ENCODE results near the gene COPG1.
"Not testable (repeated sequence)": the region's sequence is repeated elsewhere in the genome, so short reads cannot be mapped to it uniquely, and the experiment has no call there.

The COPG1 gene

GRCh38 chr3:129263161-129263910, 13.9 kb downstream of the COPG1 start:
- no peak overlapping the region for H3K4me3 ChIP-seq (ENCODE audit: low read length in 2 of 2)
- H3K9ac ChIP-seq (ENCODE audit: low read length in 2 of 2): no peak overlapping the region
- no peaks in the 10 kb centered on the region for H3K4me1 ChIP-seq (ENCODE audit: control insufficient read depth, insufficient read depth, low read length)
- no peak overlapping the region for H3K27ac ChIP-seq (ENCODE audit: low read length)
- H3K36me3 ChIP-seq (ENCODE audit: control insufficient read depth in 2 of 2, insufficient read depth in 2 of 2, low read length in 2 of 2): peaks cover 61 to 71% of the 10 kb centered on the region in 2 donors
- H3K27me3 ChIP-seq (ENCODE audit: control insufficient read depth in 1 of 2, insufficient read depth in 2 of 2, low read length in 2 of 2): no peaks in the 10 kb centered on the region
- no peaks in the 10 kb centered on the region for H3K9me3 ChIP-seq (ENCODE audit: control insufficient read depth in 2 of 2, low read length in 2 of 2)

- not testable (repeated sequence) for H3K9ac ChIP-seq (ENCODE audit: low read length in 2 of 2); H3K9me3 ChIP-seq (ENCODE audit: control insufficient read depth in 2 of 2, low read length in 2 of 2); H3K27me3 ChIP-seq (ENCODE audit: control insufficient read depth in 1 of 2, insufficient read depth in 2 of 2, low read length in 2 of 2); H3K4me1 ChIP-seq (ENCODE audit: control insufficient read depth, insufficient read depth, low read length); H3K4me3 ChIP-seq (ENCODE audit: low read length in 2 of 2); H3K27ac ChIP-seq (ENCODE audit: low read length)
- peaks cover 59 to 78% of the 10 kb centered on the region in 2 donors for H3K36me3 ChIP-seq (ENCODE audit: control insufficient read depth in 2 of 2, insufficient read depth in 2 of 2, low read length in 2 of 2)
Observed at GRCh38 chr3:129264994-129265393, 15.6 kb downstream of the COPG1 start.

- no peaks in the 10 kb centered on the region for H3K27me3 ChIP-seq (ENCODE audit: control insufficient read depth in 1 of 2, insufficient read depth in 2 of 2, low read length in 2 of 2)
- no peaks in the 10 kb centered on the region for H3K4me1 ChIP-seq (ENCODE audit: control insufficient read depth, insufficient read depth, low read length)
- H3K4me3 ChIP-seq (ENCODE audit: low read length in 2 of 2): no peak overlapping the region
- no peaks in the 10 kb centered on the region for H3K9me3 ChIP-seq (ENCODE audit: control insufficient read depth in 2 of 2, low read length in 2 of 2)
- peaks cover 51 to 77% of the 10 kb centered on the region in 2 donors for H3K36me3 ChIP-seq (ENCODE audit: control insufficient read depth in 2 of 2, insufficient read depth in 2 of 2, low read length in 2 of 2)
- H3K9ac ChIP-seq (ENCODE audit: low read length in 2 of 2): no peak overlapping the region
- H3K27ac ChIP-seq (ENCODE audit: low read length): no peak overlapping the region
Observed at GRCh38 chr3:129266651-129267050, 17.2 kb downstream of the COPG1 start.

GRCh38 chr3:129268396-129268795, 19.0 kb downstream of the COPG1 start:
- H3K4me1 ChIP-seq (ENCODE audit: control insufficient read depth, insufficient read depth, low read length): no peaks in the 10 kb centered on the region
- no peaks in the 10 kb centered on the region for H3K27me3 ChIP-seq (ENCODE audit: control insufficient read depth in 1 of 2, insufficient read depth in 2 of 2, low read length in 2 of 2)
- no peak overlapping the region for H3K4me3 ChIP-seq (ENCODE audit: low read length in 2 of 2)
- no peak overlapping the region for H3K27ac ChIP-seq (ENCODE audit: low read length)
- H3K36me3 ChIP-seq (ENCODE audit: control insufficient read depth in 2 of 2, insufficient read depth in 2 of 2, low read length in 2 of 2): peaks cover 46 to 80% of the 10 kb centered on the region in 2 donors
- no peaks in the 10 kb centered on the region for H3K9me3 ChIP-seq (ENCODE audit: control insufficient read depth in 2 of 2, low read length in 2 of 2)
- no peak overlapping the region for H3K9ac ChIP-seq (ENCODE audit: low read length in 2 of 2)

- no peaks in the 10 kb centered on the region for H3K27me3 ChIP-seq (ENCODE audit: control insufficient read depth in 1 of 2, insufficient read depth in 2 of 2, low read length in 2 of 2)
- peaks cover 64 to 79% of the 10 kb centered on the region in 2 donors for H3K36me3 ChIP-seq (ENCODE audit: control insufficient read depth in 2 of 2, insufficient read depth in 2 of 2, low read length in 2 of 2)
- no peak overlapping the region for H3K27ac ChIP-seq (ENCODE audit: low read length)
- H3K9ac ChIP-seq (ENCODE audit: low read length in 2 of 2): no peak overlapping the region
- H3K4me1 ChIP-seq (ENCODE audit: control insufficient read depth, insufficient read depth, low read length): no peaks in the 10 kb centered on the region
- H3K9me3 ChIP-seq (ENCODE audit: control insufficient read depth in 2 of 2, low read length in 2 of 2): no peaks in the 10 kb centered on the region
- H3K4me3 ChIP-seq (ENCODE audit: low read length in 2 of 2): no peak overlapping the region
Observed at GRCh38 chr3:129271674-129272073, 22.3 kb downstream of the COPG1 start.

GRCh38 chr3:129276385-129276784, 27.0 kb downstream of the COPG1 start:
- Histone ChIP-seq H3K36me3 (ENCODE audit: control insufficient read depth in 2 of 2, insufficient read depth in 2 of 2, low read length in 2 of 2) (peaks cover 33 to 42% of the 10 kb centered on the region in 2 donors), H3K4me1 (ENCODE audit: control insufficient read depth, insufficient read depth, low read length) (peaks cover 15% of the 10 kb centered on the region), H3K9ac (ENCODE audit: low read length in 2 of 2) (no peak overlapping the region), H3K27ac (ENCODE audit: low read length) (no peak overlapping the region), H3K27me3 (ENCODE audit: control insufficient read depth in 1 of 2, insufficient read depth in 2 of 2, low read length in 2 of 2) (no peaks in the 10 kb centered on the region), H3K9me3 (ENCODE audit: control insufficient read depth in 2 of 2, low read length in 2 of 2) (no peaks in the 10 kb centered on the region), H3K4me3 (ENCODE audit: low read length in 2 of 2) (no peak overlapping the region)

GRCh38 chr3:129277829-129278271, 28.4 kb downstream of the COPG1 start:
- H3K4me1 ChIP-seq (ENCODE audit: control insufficient read depth, insufficient read depth, low read length): peaks cover 18% of the 10 kb centered on the region
- H3K27ac ChIP-seq (ENCODE audit: low read length): peak overlapping the region; percentile 86
- no peaks in the 10 kb centered on the region for H3K9me3 ChIP-seq (ENCODE audit: control insufficient read depth in 2 of 2, low read length in 2 of 2)
- H3K4me3 ChIP-seq (ENCODE audit: low read length in 2 of 2): peak overlapping the region; percentile 87 to 89
- peaks cover 25 to 28% of the 10 kb centered on the region in 2 donors for H3K36me3 ChIP-seq (ENCODE audit: control insufficient read depth in 2 of 2, insufficient read depth in 2 of 2, low read length in 2 of 2)
- H3K9ac ChIP-seq (ENCODE audit: low read length in 2 of 2): peak overlapping the region; percentile 83 to 87
- H3K27me3 ChIP-seq (ENCODE audit: control insufficient read depth in 1 of 2, insufficient read depth in 2 of 2, low read length in 2 of 2): no peaks in the 10 kb centered on the region

GRCh38 chr3:129278439-129278965, 29.1 kb downstream of the COPG1 start, which contains the start of gene HMCES:
HMCES (plus strand) TSS chr3:129278870; CDS start chr3:129279733, 863 bp downstream.
- Histone ChIP-seq H3K4me1 (ENCODE audit: control insufficient read depth, insufficient read depth, low read length) (peaks cover 18% of the 10 kb centered on the region), H3K36me3 (ENCODE audit: control insufficient read depth in 2 of 2, insufficient read depth in 2 of 2, low read length in 2 of 2) (peaks cover 25 to 28% of the 10 kb centered on the region in 2 donors), H3K9ac (ENCODE audit: low read length in 2 of 2) (peak within 1 kb of the TSS; percentile 87 to 91), H3K4me3 (ENCODE audit: low read length in 2 of 2) (peak within 1 kb of the TSS; percentile 89 to 93), H3K9me3 (ENCODE audit: control insufficient read depth in 2 of 2, low read length in 2 of 2) (no peaks in the 10 kb centered on the region), H3K27ac (ENCODE audit: low read length) (peak within 1 kb of the TSS; percentile 86), H3K27me3 (ENCODE audit: control insufficient read depth in 1 of 2, insufficient read depth in 2 of 2, low read length in 2 of 2) (no peaks in the 10 kb centered on the region)

GRCh38 chr3:129278966-129279906, 29.8 kb downstream of the COPG1 start:
- no peaks in the 10 kb centered on the region for H3K27me3 ChIP-seq (ENCODE audit: control insufficient read depth in 1 of 2, insufficient read depth in 2 of 2, low read length in 2 of 2)
- H3K27ac ChIP-seq (ENCODE audit: low read length): peak overlapping the region; percentile 86
- H3K36me3 ChIP-seq (ENCODE audit: control insufficient read depth in 2 of 2, insufficient read depth in 2 of 2, low read length in 2 of 2): peaks cover 20 to 21% of the 10 kb centered on the region in 2 donors
- no peaks in the 10 kb centered on the region for H3K9me3 ChIP-seq (ENCODE audit: control insufficient read depth in 2 of 2, low read length in 2 of 2)
- H3K9ac ChIP-seq (ENCODE audit: low read length in 2 of 2): peak overlapping the region; percentile 87 to 91
- H3K4me3 ChIP-seq (ENCODE audit: low read length in 2 of 2): peak overlapping the region; percentile 89 to 93
- H3K4me1 ChIP-seq (ENCODE audit: control insufficient read depth, insufficient read depth, low read length): peaks cover 18% of the 10 kb centered on the region

- no peak overlapping the region for H3K27ac ChIP-seq (ENCODE audit: low read length)
- no peak overlapping the region for H3K4me3 ChIP-seq (ENCODE audit: low read length in 2 of 2)
- H3K27me3 ChIP-seq (ENCODE audit: control insufficient read depth in 1 of 2, insufficient read depth in 2 of 2, low read length in 2 of 2): no peaks in the 10 kb centered on the region
- peaks cover 11% of the 10 kb centered on the region in 2 donors for H3K36me3 ChIP-seq (ENCODE audit: control insufficient read depth in 2 of 2, insufficient read depth in 2 of 2, low read length in 2 of 2)
- H3K9ac ChIP-seq (ENCODE audit: low read length in 2 of 2): peak overlapping the region in 1 of 2 donors; percentile 87
- H3K4me1 ChIP-seq (ENCODE audit: control insufficient read depth, insufficient read depth, low read length): peaks cover 18% of the 10 kb centered on the region
- no peaks in the 10 kb centered on the region for H3K9me3 ChIP-seq (ENCODE audit: control insufficient read depth in 2 of 2, low read length in 2 of 2)
Observed at GRCh38 chr3:129280183-129280582, 30.8 kb downstream of the COPG1 start.
